ENCODE measurements around the gene BCKDK.

DNA sequence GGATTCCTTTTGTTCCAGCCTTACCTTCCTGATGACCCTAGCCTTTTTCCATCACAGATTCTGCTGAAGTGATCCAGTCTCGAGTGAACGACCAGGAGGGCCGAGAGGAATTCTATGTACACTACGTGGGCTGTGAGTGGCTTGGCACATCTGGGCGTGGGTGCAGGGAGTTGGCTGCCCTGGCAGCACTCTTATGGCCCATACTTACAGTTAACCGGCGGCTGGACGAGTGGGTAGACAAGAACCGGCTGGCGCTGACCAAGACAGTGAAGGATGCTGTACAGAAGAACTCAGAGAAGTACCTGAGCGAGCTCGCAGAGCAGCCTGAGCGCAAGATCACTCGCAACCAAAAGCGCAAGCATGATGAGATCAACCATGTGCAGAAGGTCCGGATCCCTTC, 11.9 kb downstream of the BCKDK start:
- TF ChIP-seq RAD21 (IDR thresholded peaks at IDR 0.05; ENCODE audit: low read length): no peak
- TF ChIP-seq EP300 (IDR thresholded peaks at IDR 0.05; ENCODE audit: borderline replicate concordance in 1 of 2, low read depth in 1 of 2, low read length in 1 of 2): no peak
- TF ChIP-seq, protein P1, sequence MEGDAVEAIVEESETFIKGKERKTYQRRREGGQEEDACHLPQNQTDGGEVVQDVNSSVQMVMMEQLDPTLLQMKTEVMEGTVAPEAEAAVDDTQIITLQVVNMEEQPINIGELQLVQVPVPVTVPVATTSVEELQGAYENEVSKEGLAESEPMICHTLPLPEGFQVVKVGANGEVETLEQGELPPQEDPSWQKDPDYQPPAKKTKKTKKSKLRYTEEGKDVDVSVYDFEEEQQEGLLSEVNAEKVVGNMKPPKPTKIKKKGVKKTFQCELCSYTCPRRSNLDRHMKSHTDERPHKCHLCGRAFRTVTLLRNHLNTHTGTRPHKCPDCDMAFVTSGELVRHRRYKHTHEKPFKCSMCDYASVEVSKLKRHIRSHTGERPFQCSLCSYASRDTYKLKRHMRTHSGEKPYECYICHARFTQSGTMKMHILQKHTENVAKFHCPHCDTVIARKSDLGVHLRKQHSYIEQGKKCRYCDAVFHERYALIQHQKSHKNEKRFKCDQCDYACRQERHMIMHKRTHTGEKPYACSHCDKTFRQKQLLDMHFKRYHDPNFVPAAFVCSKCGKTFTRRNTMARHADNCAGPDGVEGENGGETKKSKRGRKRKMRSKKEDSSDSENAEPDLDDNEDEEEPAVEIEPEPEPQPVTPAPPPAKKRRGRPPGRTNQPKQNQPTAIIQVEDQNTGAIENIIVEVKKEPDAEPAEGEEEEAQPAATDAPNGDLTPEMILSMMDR (IDR thresholded peaks at IDR 0.05): no peak
- no peak for TF ChIP-seq EZH2phosphoT487 (IDR thresholded peaks at IDR 0.05; ENCODE audit: borderline replicate concordance, low read depth)
- TF ChIP-seq, protein P2, sequence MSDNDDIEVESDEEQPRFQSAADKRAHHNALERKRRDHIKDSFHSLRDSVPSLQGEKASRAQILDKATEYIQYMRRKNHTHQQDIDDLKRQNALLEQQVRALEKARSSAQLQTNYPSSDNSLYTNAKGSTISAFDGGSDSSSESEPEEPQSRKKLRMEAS (IDR thresholded peaks at IDR 0.05; ENCODE audit: low read depth): no peak
- no peak for TF ChIP-seq POLR2AphosphoS5 (IDR thresholded peaks at IDR 0.05; ENCODE audit: low read depth, low read length)
- no peak for TF ChIP-seq YY1 (IDR thresholded peaks at IDR 0.05; ENCODE audit: low read depth)
- TF ChIP-seq, protein P3, sequence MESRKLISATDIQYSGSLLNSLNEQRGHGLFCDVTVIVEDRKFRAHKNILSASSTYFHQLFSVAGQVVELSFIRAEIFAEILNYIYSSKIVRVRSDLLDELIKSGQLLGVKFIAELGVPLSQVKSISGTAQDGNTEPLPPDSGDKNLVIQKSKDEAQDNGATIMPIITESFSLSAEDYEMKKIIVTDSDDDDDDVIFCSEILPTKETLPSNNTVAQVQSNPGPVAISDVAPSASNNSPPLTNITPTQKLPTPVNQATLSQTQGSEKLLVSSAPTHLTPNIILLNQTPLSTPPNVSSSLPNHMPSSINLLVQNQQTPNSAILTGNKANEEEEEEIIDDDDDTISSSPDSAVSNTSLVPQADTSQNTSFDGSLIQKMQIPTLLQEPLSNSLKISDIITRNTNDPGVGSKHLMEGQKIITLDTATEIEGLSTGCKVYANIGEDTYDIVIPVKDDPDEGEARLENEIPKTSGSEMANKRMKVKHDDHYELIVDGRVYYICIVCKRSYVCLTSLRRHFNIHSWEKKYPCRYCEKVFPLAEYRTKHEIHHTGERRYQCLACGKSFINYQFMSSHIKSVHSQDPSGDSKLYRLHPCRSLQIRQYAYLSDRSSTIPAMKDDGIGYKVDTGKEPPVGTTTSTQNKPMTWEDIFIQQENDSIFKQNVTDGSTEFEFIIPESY (IDR thresholded peaks at IDR 0.05; ENCODE audit: borderline replicate concordance, low read depth): no peak
- no peak for TF ChIP-seq TAF1 (IDR thresholded peaks at IDR 0.05; ENCODE audit: borderline replicate concordance, low read depth, low read length)
- no peak for TF ChIP-seq SIN3A (IDR thresholded peaks at IDR 0.05; ENCODE audit: borderline replicate concordance, low read depth, low read length)
